GM19193 (cell line): ENCODE results near the gene KLF6.

Experiments
- POLR2A ChIP-seq: IDR thresholded peaks from 4 replicates; pipeline ENCODE4 v1.6.1; 2011; ENCODE audit not compliant: insufficient read depth, insufficient read length; ENCODE audit errors: extremely low read depth

Gene KLF6

GRCh38 chr10:3774814-3775695, 10.0 kb downstream of the KLF6 start:
- peak; percentile 45 for TF ChIP-seq POLR2A

- TF ChIP-seq POLR2A, result no peak
These were observed 10.8 kb downstream of the KLF6 start for GRCh38 chr10:3774018-3774813.

GRCh38 chr10:3773460-3774017, 11.5 kb downstream of the KLF6 start:
- no peak for TF ChIP-seq POLR2A

GRCh38 chr10:3772361-3773171, 12.4 kb downstream of the KLF6 start:
- no peak for TF ChIP-seq POLR2A

- no peak for TF ChIP-seq POLR2A
These were observed 14.3 kb downstream of the KLF6 start for GRCh38 chr10:3770611-3771110.

GRCh38 chr10:3769556-3769955, 15.5 kb downstream of the KLF6 start:
- no peak for TF ChIP-seq POLR2A

GRCh38 chr10:3766046-3766756, 18.8 kb downstream of the KLF6 start:
- no peak for TF ChIP-seq POLR2A

- TF ChIP-seq POLR2A, result no peak
These were observed 19.9 kb downstream of the KLF6 start for GRCh38 chr10:3765146-3765545.

GRCh38 chr10:3764626-3765112, 20.3 kb downstream of the KLF6 start:
- TF ChIP-seq POLR2A, result no peak

GRCh38 chr10:3763852-3764625, 21.0 kb downstream of the KLF6 start:
- no peak for TF ChIP-seq POLR2A

GRCh38 chr10:3763035-3763456, 22.0 kb downstream of the KLF6 start:
- no peak for TF ChIP-seq POLR2A

GRCh38 chr10:3762309-3762708, 22.7 kb downstream of the KLF6 start:
- TF ChIP-seq POLR2A, result no peak

- no peak for TF ChIP-seq POLR2A
These were observed 23.1 kb downstream of the KLF6 start for GRCh38 chr10:3761904-3762303.
